Adrenal gland (tissue), 12 donors: ENCODE data around the gene PJVK. TPM values are rescaled to one million over a fixed set of nuclear protein-coding genes. Genes with fewer than 3 reads are reported as not detected.
A peak's percentile ranks its signal among the peaks of the same experiment; 100 is the strongest.

ENCODE experiments used
- DNase-seq, 7 donors: peaks; one replicate each; pipeline ENCODE4 v3.0.0-alpha.2; 2019 to 2020
- H3K27ac ChIP-seq, 5 donors: fragments of 200-600 bp; sonication (generic) in 4 of 5; 1 replicate in 3 of 5; 2 replicates in 2 of 5; pipeline versions ENCODE4 v1.5.1 to v1.8.0; 2016 to 2020; ENCODE audit warnings: mild to moderate bottlenecking in 1 of 5
- H3K27me3 ChIP-seq: fragments of 200-600 bp; 2 replicates; pipeline ENCODE4 v1.8.0; 2021
- H3K36me3 ChIP-seq, 2 donors: fragments of 200-600 bp; replicated peaks in 1 of 2; 1 replicate in 1 of 2; 2 replicates in 1 of 2; pipeline versions ENCODE4 v1.5.1 to v1.8.0; 2018 to 2022
- H3K4me1 ChIP-seq, 2 donors: fragments of 200-600 bp; replicated peaks in 1 of 2; 1 replicate in 1 of 2; 2 replicates in 1 of 2; pipeline versions ENCODE4 v1.5.1 to v1.8.0; 2018 to 2021
- H3K4me3 ChIP-seq, 4 donors: fragments of 200-600 bp; sonication (generic) in 3 of 4; one replicate each; pipeline ENCODE4 v1.5.1; 2016 to 2018
- H3K9me3 ChIP-seq, 3 donors: fragments of 200-600 bp; sonication (generic) in 1 of 3; replicated peaks in 1 of 3; 1 replicate in 2 of 3; 2 replicates in 1 of 3; pipeline versions ENCODE4 v1.5.1 to v1.8.0; 2016 to 2021
- CTCF ChIP-seq, 6 experiments: fragments of 450-650 bp in 4 of 6; fragments of 200-600 bp in 2 of 6; sonication (generic) in 1 of 6; IDR thresholded peaks; 1 replicate in 5 of 6; 2 replicates in 1 of 6; pipeline versions ENCODE4 v1.5.1 to v1.8.0; 2016 to 2021; ENCODE audit warnings: antibody characterized with exemption in 6 of 6, mild to moderate bottlenecking in 2 of 6, moderate library complexity in 1 of 6
- POLR2A ChIP-seq, 2 donors: fragments of 450-650 bp; IDR thresholded peaks; one replicate each; pipeline ENCODE4 v1.6.1; 2017; ENCODE audit warnings: antibody characterized with exemption in 2 of 2, mild to moderate bottlenecking in 2 of 2, moderate library complexity in 1 of 2
- WGBS, 4 donors: extraction: QIAGEN DNeasy Blood & Tissue Kit in 2 of 4; methylation state at CpG; one replicate each; pipeline versions ENCODE4 v1.1.5 to v1.1.7; 2013 to 2017; 5-methylcytosine and 5-hydroxymethylcytosine counted together
- intact Hi-C, 2 donors: fragments of 100-400 bp; cut with DNase I; formaldehyde crosslinking; loops; one replicate each; pipeline versions ENCODE4 v1.14.1 to v1.15.0; 2022 to 2023
- polyA plus RNA-seq, 3 donors: library from polyadenylated mRNA; stranded (reverse); fragments of 200-250 nt in 2 of 3; fragments of 350-450 nt in 1 of 3; fragmentation: Illumina TruSeq in 1 of 3; extraction: RNeasy Lipid Tissue Mini Kit (QIAGEN cat#74804) in 1 of 3; gene quantifications; one replicate each; pipeline ENCODE4 v1.2.3, GENCODE V29; 2013 to 2014
- total RNA-seq, 9 donors: library from RNA; depleted of rRNA in 4 of 9; stranded (reverse); fragments of >200 nt in 4 of 9; fragments of 120-200 nt in 1 of 9; fragmentation: NEBNext Ultra II Directional in 1 of 9; extraction: Animal tissue kit (Norgen Biotek cat#: 25700) in 1 of 9; gene quantifications; one replicate each; pipeline versions ENCODE4 v1.1.0 to v1.2.4, GENCODE V29; 2013 to 2023
- donor health status: healthy with polysubstance abuse.
- donor health status: Bipolar disorder and iron deficiency.
- donor health status: DM: yes; HTN: yes; CAD: no.
- donor health status: DM: no; HTN: no; CAD: no.
- donor health status: DM: no; HTN: no; CAD: no.
- donor health status: DM: yes; HTN: yes; CAD: no.

Gene PJVK
- total and polyA plus RNA-seq, 12 donors: 0.70 to 19.6 (median 3.6) TPM; not detected in 1

- 0 to 1% (median 0%) methylated on average over 13 to 91 of the region's 92 CpGs for WGBS, 4 donors
- H3K27me3 ChIP-seq: no peaks in the 10 kb centered on the region
- TF ChIP-seq POLR2A (IDR thresholded peaks at IDR 0.05): peak; percentile 85 to 93
- no peak for TF ChIP-seq CTCF (IDR thresholded peaks at IDR 0.05)
- peak within 1 kb of the TSS; percentile 73 to 99 (median 95) for H3K27ac ChIP-seq
- H3K4me3 ChIP-seq: peak within 1 kb of the TSS; percentile 58 to 91 (median 72)
- peak; percentile 97 to 98 (median 98) for DNase-seq
- no peaks in the 10 kb centered on the region for H3K9me3 ChIP-seq
- intact Hi-C loops: no loop called here
- H3K4me1 ChIP-seq: peaks cover 43 to 64% of the 10 kb centered on the region in 2 donors
- no peaks in the 10 kb centered on the region for H3K36me3 ChIP-seq
Measured at GRCh38 chr2:178480227-178481181, 29.3 kb downstream of the PJVK start, which contains the start of gene PLEKHA3. Gene PLEKHA3 (plus strand): TSS chr2:178480457. CDS start chr2:178480870, 413 bp downstream.

GRCh38 chr2:178482437-178482836, 31.3 kb downstream of the PJVK start:
- Histone ChIP-seq H3K9me3 (no peaks in the 10 kb centered on the region), H3K36me3 (no peaks in the 10 kb centered on the region), H3K4me1 (peaks cover 42 to 63% of the 10 kb centered on the region in 2 donors), H3K4me3 (no peak overlapping the region), H3K27ac (no peak overlapping the region), H3K27me3 (no peaks in the 10 kb centered on the region)
- 83 to 92% (median 87%) methylated on average over 4 of the region's 4 CpGs for WGBS, 4 donors
- DNase-seq: no peak
- intact Hi-C loops: no loop called here
- no peak for TF ChIP-seq CTCF (IDR thresholded peaks at IDR 0.05)
- TF ChIP-seq POLR2A (IDR thresholded peaks at IDR 0.05): no peak

- Histone ChIP-seq H3K36me3 (no peaks in the 10 kb centered on the region), H3K27me3 (no peaks in the 10 kb centered on the region), H3K4me1 (peaks cover 33 to 56% of the 10 kb centered on the region in 2 donors), H3K4me3 (peak overlapping the region in 1 of 4 donors; percentile 4), H3K27ac (peak overlapping the region in 4 of 5 donors; percentile 19 to 69 (median 36)), H3K9me3 (no peaks in the 10 kb centered on the region)
- WGBS, 4 donors: 21 to 32% (median 24%) methylated on average over 6 of the region's 6 CpGs
- TF ChIP-seq CTCF (IDR thresholded peaks at IDR 0.05) (no peak), POLR2A (IDR thresholded peaks at IDR 0.05) (no peak)
- peak; percentile 66 to 87 (median 73) for DNase-seq
- intact Hi-C loops: no loop called here
Measured at GRCh38 chr2:178484245-178485041, 33.3 kb downstream of the PJVK start.

- Histone ChIP-seq H3K27ac (peak overlapping the region in 3 of 5 donors; percentile 22 to 69 (median 50)), H3K4me3 (no peak overlapping the region), H3K36me3 (no peaks in the 10 kb centered on the region), H3K4me1 (peaks cover 28 to 50% of the 10 kb centered on the region in 2 donors), H3K9me3 (no peaks in the 10 kb centered on the region), H3K27me3 (no peaks in the 10 kb centered on the region)
- TF ChIP-seq POLR2A (IDR thresholded peaks at IDR 0.05) (no peak), CTCF (IDR thresholded peaks at IDR 0.05) (no peak)
- peak in 1 of 7 donors; percentile 25 for DNase-seq
- intact Hi-C loops: no loop called here
- WGBS, 4 donors: 49 to 59% (median 52%) methylated on average over 3 of the region's 3 CpGs
Measured at GRCh38 chr2:178485356-178485755, 34.2 kb downstream of the PJVK start.
